ENCODE results near the gene CDK14.

GRCh38 chr7:91180746-91181145 is 584.6 kb downstream of the CDK14 start:
- TF ChIP-seq POLR2AphosphoS5 (IDR thresholded peaks at IDR 0.05; ENCODE audit: low read depth, low read length) (no peak), SIN3A (IDR thresholded peaks at IDR 0.05; ENCODE audit: borderline replicate concordance, insufficient read depth, low read length) (no peak)

Data from PFSK-1 (cell line).